Loucy (cell line): ENCODE data around the gene SBK3.

Source experiments
- EZH2phosphoT487 ChIP-seq: fragments of 200-600 bp; IDR thresholded peaks from 2 replicates; pipeline ENCODE4 v1.6.1; 2018; ENCODE audit warnings: antibody characterized with exemption, mild to moderate bottlenecking, moderate library complexity, borderline replicate concordance
- TF ChIP-seq, protein P1 (sequence below): fragments of 200-600 bp; sonication (generic); conservative IDR thresholded peaks from 2 replicates; pipeline ENCODE4 v1.5.1; 2014; ENCODE audit warnings: mild to moderate bottlenecking, antibody characterized with exemption, low read length

DNA sequence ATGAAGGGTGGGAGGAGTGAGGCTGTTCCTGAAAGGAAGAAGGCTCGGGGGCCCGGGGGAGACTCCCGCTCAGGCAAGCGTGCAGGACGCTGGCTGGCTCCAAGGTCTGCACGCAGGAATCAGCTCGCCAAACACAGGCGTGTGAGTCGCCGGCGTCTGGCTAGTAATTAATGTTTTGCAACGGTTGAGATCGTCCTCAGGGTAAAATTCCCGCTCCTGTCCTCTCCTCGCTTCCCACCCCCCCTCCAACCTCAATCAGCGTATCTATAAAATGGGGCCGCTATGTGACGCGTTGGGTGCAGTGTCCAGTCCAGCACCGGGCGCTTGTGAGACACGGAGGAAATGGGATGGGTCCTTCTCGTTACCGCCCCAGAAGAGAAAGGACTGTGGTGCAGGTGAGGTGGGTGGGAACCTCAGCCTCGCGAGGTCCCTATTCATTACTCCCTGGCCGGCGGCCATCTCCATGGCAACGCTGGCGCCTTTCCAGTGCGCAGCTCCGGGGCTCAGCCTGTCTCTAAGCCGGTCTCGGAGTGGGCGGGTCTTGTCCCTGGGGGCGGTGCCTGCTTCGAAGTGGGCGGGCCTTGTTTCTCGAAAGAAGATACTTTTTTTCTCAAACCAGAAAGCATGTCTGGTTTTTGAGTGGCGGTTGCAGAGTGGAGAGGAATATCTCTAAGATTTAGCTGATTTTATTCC lies 41.8 kb upstream of the SBK3 start:
- TF ChIP-seq, protein P1, sequence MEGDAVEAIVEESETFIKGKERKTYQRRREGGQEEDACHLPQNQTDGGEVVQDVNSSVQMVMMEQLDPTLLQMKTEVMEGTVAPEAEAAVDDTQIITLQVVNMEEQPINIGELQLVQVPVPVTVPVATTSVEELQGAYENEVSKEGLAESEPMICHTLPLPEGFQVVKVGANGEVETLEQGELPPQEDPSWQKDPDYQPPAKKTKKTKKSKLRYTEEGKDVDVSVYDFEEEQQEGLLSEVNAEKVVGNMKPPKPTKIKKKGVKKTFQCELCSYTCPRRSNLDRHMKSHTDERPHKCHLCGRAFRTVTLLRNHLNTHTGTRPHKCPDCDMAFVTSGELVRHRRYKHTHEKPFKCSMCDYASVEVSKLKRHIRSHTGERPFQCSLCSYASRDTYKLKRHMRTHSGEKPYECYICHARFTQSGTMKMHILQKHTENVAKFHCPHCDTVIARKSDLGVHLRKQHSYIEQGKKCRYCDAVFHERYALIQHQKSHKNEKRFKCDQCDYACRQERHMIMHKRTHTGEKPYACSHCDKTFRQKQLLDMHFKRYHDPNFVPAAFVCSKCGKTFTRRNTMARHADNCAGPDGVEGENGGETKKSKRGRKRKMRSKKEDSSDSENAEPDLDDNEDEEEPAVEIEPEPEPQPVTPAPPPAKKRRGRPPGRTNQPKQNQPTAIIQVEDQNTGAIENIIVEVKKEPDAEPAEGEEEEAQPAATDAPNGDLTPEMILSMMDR = no peak
- no peak for TF ChIP-seq EZH2phosphoT487
